Esophagus squamous epithelium (tissue), 5 donors: Measurements from ENCODE around the gene ADGRV1. TPM values are rescaled to one million over a fixed set of nuclear protein-coding genes. Genes with fewer than 3 reads are reported as not detected.
A peak's percentile ranks its signal among the peaks of the same experiment; 100 is the strongest.

Source experiments
- DNase-seq: peaks from one replicate; lab custom pipeline; 2025; lab: John Stamatoyannopoulos, UW
- H3K27ac ChIP-seq, 4 donors: fragments of 200-600 bp; sonication (generic); one replicate each; pipeline ENCODE4 v1.5.1; 2016 to 2019; ENCODE audit warnings: mild to moderate bottlenecking in 1 of 4
- H3K27me3 ChIP-seq, 4 donors: fragments of 200-600 bp; sonication (generic); 1 replicate in 3 of 4; 2 replicates in 1 of 4; pipeline versions ENCODE4 v1.5.1 to v1.6.0; 2017 to 2021; ENCODE audit warnings: antibody characterized with exemption in 1 of 4
- H3K36me3 ChIP-seq, 3 donors: fragments of 200-600 bp; sonication (generic); one replicate each; pipeline ENCODE4 v1.5.1; 2016 to 2019
- H3K4me1 ChIP-seq, 3 donors: fragments of 200-600 bp; sonication (generic); one replicate each; pipeline ENCODE4 v1.5.1; 2017 to 2019
- H3K4me3 ChIP-seq, 4 donors: fragments of 200-600 bp; sonication (generic); 1 replicate in 3 of 4; 2 replicates in 1 of 4; pipeline ENCODE4 v1.5.1; 2016 to 2019; ENCODE audit warnings: mild to moderate bottlenecking in 2 of 4, moderate library complexity in 1 of 4
- H3K9me3 ChIP-seq, 3 donors: fragments of 200-600 bp; sonication (generic); one replicate each; pipeline ENCODE4 v1.5.1; 2016 to 2019
- CTCF ChIP-seq, 6 experiments: fragments of 450-650 bp in 4 of 6; fragments of 200-600 bp in 2 of 6; sonication (generic) in 2 of 6; IDR thresholded peaks; one replicate each; pipeline ENCODE4 v1.5.1; 2016 to 2019; ENCODE audit warnings: antibody characterized with exemption in 6 of 6, mild to moderate bottlenecking in 4 of 6, moderate library complexity in 4 of 6
- POLR2A ChIP-seq, 4 donors: fragments of 450-650 bp; IDR thresholded peaks; one replicate each; pipeline ENCODE4 v1.6.1; 2017; ENCODE audit warnings: antibody characterized with exemption in 4 of 4, mild to moderate bottlenecking in 4 of 4, moderate library complexity in 3 of 4
- WGBS, 2 donors: methylation state at CpG; one replicate each; pipeline ENCODE4 v1.1.5; 2018; 5-methylcytosine and 5-hydroxymethylcytosine counted together
- intact Hi-C: fragments of 100-400 bp; cut with DNase I; formaldehyde crosslinking; loops from one replicate; pipeline ENCODE4 v1.15.0; 2022
- total RNA-seq, 4 donors: library from RNA; depleted of rRNA; stranded (reverse); fragments of >200 nt; gene quantifications; one replicate each; pipeline ENCODE4 v1.1.0, GENCODE V29; 2016
- donor health status: DM: yes; HTN: yes; CAD: no.

Gene ADGRV1
- total RNA-seq, 4 donors from 2014 or later: 1.9 to 14.1 (median 4.0) TPM

- intact Hi-C loops: no loop called here
- Histone ChIP-seq H3K36me3 (no peaks in the 10 kb centered on the region), H3K27me3 (no peaks in the 10 kb centered on the region), H3K27ac (no peak overlapping the region), H3K9me3 (no peaks in the 10 kb centered on the region), H3K4me3 (no peak overlapping the region), H3K4me1 (peaks cover 0 to 4% (median 0%) of the 10 kb centered on the region in 3 donors)
- WGBS, 2 donors: 60 to 72% methylated on average over 6 of the region's 6 CpGs
- DNase-seq: no peak
- no peak for TF ChIP-seq CTCF (IDR thresholded peaks at IDR 0.05)
- TF ChIP-seq POLR2A (IDR thresholded peaks at IDR 0.05): no peak
Measured at GRCh38 chr5:91176288-91177016, 617.9 kb downstream of the ADGRV1 start.

- peaks cover 0 to 5% (median 0%) of the 10 kb centered on the region in 3 donors for H3K4me1 ChIP-seq
- intact Hi-C loops: no loop called here
- no peaks in the 10 kb centered on the region for H3K9me3 ChIP-seq
- no peak for TF ChIP-seq CTCF (IDR thresholded peaks at IDR 0.05)
- TF ChIP-seq POLR2A (IDR thresholded peaks at IDR 0.05): no peak
- WGBS, 2 donors: 86 to 91% methylated on average over 5 of the region's 5 CpGs
- H3K27me3 ChIP-seq: no peaks in the 10 kb centered on the region
- H3K27ac ChIP-seq: no peak overlapping the region
- no peak overlapping the region for H3K4me3 ChIP-seq
- H3K36me3 ChIP-seq: no peaks in the 10 kb centered on the region
- no peak for DNase-seq
Measured at GRCh38 chr5:91177085-91177484, 618.5 kb downstream of the ADGRV1 start.

- peak overlapping the region in 1 of 4 donors; percentile 30 for H3K27ac ChIP-seq
- no peak overlapping the region for H3K4me3 ChIP-seq
- TF ChIP-seq POLR2A (IDR thresholded peaks at IDR 0.05): no peak
- no peak for TF ChIP-seq CTCF (IDR thresholded peaks at IDR 0.05)
- no peaks in the 10 kb centered on the region for H3K9me3 ChIP-seq
- no peaks in the 10 kb centered on the region for H3K27me3 ChIP-seq
- 61 to 70% methylated on average over 3 of the region's 3 CpGs for WGBS, 2 donors
- H3K36me3 ChIP-seq: no peaks in the 10 kb centered on the region
- H3K4me1 ChIP-seq: peaks cover 0 to 9% (median 4%) of the 10 kb centered on the region in 3 donors
- no peak for DNase-seq
- intact Hi-C loops: no loop called here
Measured at GRCh38 chr5:91177639-91178038, 619.0 kb downstream of the ADGRV1 start.

GRCh38 chr5:91178461-91178860 lies 619.9 kb downstream of the ADGRV1 start:
- DNase-seq: no peak
- TF ChIP-seq CTCF (IDR thresholded peaks at IDR 0.05) (no peak), POLR2A (IDR thresholded peaks at IDR 0.05) (no peak)
- Histone ChIP-seq H3K27ac (peak overlapping the region in 2 of 4 donors; percentile 24 to 31), H3K9me3 (no peaks in the 10 kb centered on the region), H3K4me1 (peaks cover 0 to 18% (median 8%) of the 10 kb centered on the region in 3 donors), H3K36me3 (no peaks in the 10 kb centered on the region), H3K27me3 (no peaks in the 10 kb centered on the region), H3K4me3 (no peak overlapping the region)
- 48 to 54% methylated on average over 2 of the region's 2 CpGs for whole genome bisulfite sequencing, 2 donors
- intact Hi-C loops: no loop called here

- Histone ChIP-seq H3K36me3 (no peaks in the 10 kb centered on the region), H3K4me3 (no peak overlapping the region), H3K27ac (peak overlapping the region in 3 of 4 donors; percentile 47 to 66 (median 62)), H3K27me3 (no peaks in the 10 kb centered on the region), H3K4me1 (peaks cover 0 to 23% (median 8%) of the 10 kb centered on the region in 3 donors), H3K9me3 (no peaks in the 10 kb centered on the region)
- TF ChIP-seq POLR2A (IDR thresholded peaks at IDR 0.05): no peak
- TF ChIP-seq CTCF (IDR thresholded peaks at IDR 0.05): no peak
- intact Hi-C loops: no loop called here
- no peak for DNase-seq
- 77 to 85% methylated on average over 1 of the region's 1 CpG for WGBS, 2 donors
Measured at GRCh38 chr5:91179018-91179417, 620.4 kb downstream of the ADGRV1 start.
